Measurements from ENCODE around the gene OR10H5.

DNA sequence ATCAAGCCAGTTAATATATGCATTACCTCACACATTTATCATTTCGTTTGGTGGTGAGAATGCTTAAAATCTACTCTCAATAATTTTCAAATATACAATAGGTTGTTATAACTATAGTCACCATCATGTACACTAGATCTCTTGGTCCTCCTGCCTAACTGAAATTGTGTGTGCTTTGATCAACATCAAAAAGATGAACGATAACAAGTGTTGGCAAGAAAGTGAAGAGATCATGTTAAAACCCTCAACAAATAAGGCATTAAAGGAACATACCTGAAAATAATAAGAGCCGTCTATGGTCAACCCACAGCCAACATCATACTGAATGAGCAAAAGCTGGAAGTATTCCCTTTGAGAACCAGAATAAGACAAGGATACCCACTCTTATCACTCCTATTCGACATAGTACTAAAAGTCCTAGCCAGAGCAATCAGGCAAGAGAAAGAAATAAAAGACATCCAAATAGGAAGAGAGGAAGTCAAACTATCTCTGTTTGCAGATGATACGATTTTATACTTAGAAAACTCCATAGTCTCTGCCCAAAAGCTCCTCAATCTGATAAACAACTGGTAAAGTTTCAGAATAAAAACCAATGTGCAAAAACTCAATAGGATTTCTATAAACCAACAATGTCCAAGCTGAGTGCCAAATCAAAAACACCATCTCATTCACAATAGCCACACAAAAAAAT is 55.9 kb downstream of the OR10H5 start:
- no peak for TF ChIP-seq POLR2AphosphoS5 (IDR thresholded peaks at IDR 0.05)
- no peak for TF ChIP-seq CTCF (IDR thresholded peaks at IDR 0.05)
